Hippocampal formation (tissue), 2 donors: Measurements from ENCODE around the gene STMN3.
"Not testable (repeated sequence)": the region's sequence is repeated elsewhere in the genome, so short reads cannot be mapped to it uniquely, and the experiment has no call there.

Source experiments
- DNase-seq, 2 donors: peaks; one replicate each; lab custom pipeline; 2025; lab: John Stamatoyannopoulos, UW

STMN3 gene

DNA sequence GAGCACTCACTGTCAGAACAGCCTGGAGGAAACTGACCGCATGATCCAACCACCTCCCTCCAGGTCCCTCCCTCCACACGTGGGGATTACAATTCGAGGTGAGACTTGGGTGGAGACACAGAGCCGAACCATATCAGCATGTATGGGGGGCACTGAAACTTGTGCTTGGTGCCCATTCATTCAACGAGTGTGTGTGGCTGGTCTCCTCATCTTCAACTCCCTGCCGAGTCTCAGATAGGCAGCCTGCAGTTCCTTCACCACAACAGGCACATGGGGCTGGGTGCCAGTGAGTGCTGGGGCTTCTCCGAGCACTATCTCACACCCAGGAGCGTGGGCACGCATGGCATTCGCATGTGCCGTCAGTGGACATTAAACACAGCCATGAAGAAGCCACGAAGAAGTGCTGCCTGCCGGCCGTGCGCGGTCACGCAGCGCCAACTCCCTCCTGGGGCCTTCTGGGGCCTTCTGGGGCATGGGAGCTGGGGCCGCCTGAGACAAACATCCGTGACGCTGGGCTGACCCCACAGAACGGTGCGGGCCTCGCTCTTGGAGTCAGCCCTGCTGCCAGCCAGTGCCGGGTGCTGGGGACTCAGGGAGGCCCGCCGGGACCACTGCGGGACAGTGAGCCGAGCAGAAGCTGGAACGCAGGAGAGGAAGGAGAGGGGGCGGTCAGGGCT, 4.2 kb upstream of the STMN3 start:
- DNase-seq = no peak

DNA sequence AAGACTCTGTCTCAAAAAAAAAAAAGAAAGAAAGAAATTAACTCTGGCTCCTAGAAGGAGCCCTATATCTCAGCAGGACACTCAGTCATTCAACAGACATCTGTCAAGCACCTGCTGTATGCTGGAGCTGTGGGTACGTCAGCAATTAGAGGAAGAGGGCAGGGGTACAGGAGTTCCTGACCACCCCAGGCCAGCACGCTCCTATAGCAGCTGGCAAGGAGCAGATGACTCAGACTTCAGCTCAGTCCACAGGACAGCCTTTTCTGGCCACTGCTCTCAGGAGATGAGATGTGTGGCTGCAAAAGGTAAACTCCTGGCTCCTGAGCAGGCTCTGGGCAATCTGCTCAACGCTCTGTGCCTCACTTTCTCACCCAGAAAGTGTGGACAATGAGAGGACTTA, 3.2 kb upstream of the STMN3 start:
- DNase-seq = no peak

DNA sequence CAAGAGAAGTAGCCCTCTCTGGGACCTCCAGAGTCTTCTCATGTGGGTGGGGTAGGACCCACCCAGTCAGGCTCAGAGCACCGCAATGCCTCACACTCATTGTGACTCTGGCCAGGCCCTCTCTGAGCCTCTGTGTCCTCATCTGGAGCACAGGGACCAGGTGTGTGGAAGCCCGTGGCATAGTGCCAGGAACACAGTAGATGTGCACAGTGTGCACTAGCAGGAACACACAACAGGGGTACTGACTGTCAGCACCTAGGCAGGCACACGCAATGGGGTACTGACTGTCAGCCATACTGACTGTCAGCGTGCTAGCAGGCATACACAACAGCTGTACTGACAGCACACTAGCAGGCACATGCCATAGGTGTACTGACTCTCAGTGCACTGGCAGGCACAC, 2.0 kb upstream of the STMN3 start:
- no peak for DNase-seq

DNA sequence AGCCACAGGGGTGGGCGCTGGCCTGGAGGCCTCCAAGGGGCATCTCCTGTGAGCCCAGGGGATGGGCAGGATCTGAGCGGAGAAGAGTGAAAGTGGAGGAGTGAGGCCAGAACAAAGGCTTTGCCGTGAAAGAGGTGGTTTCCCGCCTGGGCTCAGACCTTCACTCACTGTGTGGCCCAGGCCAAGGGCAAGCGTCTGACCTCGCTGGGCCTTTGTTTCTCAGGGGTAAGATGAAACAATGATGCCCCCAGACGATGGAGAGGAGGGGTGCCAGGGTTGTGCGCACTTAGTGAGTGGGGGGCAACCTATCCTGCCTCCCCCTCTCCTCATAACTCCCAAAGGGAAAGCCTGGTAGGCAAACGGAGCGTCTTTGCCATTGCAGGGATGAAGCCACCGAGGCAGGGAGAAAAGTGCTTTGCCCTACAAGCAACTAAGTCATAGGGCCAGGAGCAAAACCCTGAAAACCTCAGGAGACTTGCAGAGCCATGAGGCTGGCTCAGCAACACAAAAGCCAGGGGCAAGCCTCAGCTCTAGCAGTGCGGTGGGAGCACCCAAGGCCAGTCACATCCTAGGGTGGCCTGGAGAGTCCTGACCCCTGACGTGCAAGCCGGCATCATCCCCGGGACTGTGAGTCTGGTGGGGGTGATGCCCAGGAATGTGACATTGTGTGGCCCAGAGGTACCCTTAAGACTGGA, 897 bp upstream of the STMN3 start:
- DNase-seq = no peak

DNA sequence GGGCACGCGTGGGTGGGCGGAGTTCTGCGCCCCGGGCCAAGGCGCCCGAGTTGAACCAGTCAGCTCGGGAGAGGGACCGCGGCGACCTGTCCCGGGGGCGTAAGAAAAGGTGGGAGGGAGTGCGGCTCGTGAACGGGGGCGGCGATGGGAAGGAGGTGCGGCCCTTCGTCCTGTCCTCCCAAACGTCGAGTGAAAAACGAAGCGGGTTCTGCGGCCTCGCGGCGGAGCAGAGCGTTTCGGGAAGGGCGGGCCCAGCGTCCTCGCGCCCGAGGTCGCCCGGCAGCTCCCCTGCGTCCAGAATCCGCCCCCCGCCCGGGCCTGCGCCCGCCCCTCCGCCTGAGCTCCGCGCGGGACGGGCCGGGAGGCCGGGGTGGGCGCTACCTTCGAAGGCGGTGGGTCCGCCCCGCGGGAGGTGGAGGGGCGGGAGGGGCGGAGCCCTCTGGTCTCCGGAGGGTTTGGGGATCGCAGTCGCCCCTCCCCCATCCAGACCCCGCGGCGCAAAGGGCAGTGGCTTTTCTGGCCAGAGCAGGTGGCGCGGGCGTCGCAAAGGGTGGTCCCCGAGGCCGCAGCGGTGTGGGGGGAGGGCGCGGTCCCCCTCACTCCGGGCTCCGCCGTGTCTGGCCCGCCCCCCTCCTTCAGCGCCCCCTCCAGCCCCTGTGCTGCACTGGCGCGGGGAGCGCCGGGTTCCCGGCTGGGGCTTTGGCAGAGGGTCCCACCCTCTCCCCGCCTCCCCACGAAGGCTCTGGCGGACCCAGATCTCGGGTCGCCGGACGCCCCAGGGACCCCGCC, 838 bp downstream of the STMN3 start:
- DNase-seq = no peak

DNA sequence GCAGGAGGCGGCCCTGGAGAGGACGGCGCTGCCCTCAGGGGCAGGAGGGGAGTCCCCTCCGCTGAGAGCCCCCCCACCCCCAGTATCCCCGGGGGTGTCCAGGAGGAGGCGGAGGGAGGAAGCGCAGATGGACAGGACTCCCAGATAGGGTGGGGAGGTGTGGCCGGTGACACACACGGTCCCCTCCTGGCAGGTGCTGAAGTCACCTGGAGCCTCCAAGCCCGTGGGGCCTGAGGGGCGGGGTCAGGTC, 1.4 kb downstream of the STMN3 start:
- DNase-seq = no peak

DNA sequence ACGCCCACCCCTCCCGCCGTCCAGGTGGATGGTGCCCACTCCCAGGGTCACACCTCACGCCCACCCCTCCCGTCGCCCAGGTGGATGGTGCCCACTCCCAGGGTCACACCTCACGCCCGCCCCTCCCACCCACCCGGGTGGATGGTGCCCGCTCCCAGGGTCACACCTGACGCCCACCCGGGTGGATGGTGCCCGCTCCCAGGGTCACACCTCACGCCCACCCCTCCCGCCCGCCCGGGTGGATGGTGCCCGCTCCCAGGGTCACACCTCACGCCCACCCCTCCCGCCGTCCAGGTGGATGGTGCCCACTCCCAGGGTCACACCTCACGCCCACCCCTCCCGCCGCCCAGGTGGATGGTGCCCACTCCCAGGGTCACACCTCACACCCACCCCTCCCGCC, 2.7 kb downstream of the STMN3 start:
- DNase-seq = not testable (repeated sequence)

DNA sequence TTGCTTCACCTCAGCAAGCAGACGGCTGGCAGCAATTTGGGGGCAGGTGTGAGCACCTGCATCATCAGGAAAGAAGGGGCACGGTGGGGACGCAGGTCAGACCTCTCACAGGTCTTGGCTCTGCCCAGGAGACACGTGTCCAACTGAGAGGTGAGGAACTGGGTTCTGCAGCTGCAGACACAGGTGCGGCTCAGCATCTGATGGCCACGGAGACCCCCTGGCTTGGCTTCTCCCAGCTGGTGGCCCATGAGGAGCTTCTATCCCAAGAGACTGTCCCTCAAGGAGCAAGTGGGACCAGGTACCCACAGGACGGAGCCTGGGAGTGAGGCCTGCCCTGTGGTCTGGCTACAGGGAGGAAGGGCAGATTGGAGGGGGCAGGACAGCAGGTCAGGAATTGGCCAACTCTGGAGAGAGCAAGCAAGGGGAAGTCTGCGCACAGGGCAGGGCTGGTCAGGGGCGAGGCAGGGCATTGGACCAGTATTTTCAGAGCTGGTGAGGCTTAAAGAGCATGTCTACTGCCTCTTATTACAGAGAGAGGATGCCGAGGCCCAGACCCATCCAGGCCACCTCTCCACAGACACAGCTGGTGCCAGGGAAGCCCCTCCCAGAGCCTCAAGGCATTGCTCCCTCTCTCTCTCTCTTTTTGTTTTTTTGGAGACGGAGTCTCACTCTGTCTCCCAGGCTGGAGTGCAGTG, 4.2 kb downstream of the STMN3 start:
- DNase-seq = no peak

DNA sequence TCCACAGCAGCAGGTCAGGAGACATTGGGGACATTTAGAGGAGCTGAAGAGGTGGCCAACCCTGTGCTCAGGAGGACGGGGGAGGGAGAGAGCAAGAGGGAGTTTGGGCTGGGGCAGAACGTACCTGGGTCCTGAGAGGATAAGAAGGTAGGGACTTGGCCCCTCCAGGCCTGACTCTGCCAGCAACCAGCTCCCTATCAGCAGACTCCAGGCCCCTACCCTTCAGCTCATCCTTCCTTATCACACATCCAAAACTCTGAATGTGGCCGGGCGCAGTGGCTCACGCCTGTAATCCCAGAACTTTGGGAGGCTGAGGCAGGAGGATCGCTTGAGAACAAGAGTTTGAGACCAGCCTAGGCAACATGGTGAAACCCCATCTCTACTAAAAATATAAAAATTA, 5.0 kb downstream of the STMN3 start:
- DNase-seq = no peak

DNA sequence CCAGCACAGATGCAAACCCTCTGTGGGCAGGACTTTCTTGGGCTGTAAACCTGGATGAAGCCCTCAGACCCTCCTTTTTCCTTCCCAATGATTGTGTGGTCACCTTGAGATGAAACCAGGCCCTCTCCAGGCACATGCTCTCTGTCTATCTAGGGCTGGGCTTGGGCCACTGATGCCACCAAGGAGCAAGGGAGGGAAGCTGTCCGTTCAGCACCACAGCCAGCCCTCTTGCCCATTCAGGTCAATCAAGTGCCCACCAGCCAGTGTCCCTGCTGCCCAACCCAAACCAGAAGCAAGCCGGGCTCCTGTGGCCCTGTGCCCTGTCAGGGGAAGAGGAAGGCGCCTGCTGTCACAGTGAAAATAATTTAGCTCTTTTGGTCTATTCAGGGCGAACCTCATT, 8.0 kb downstream of the STMN3 start:
- DNase-seq = no peak

DNA sequence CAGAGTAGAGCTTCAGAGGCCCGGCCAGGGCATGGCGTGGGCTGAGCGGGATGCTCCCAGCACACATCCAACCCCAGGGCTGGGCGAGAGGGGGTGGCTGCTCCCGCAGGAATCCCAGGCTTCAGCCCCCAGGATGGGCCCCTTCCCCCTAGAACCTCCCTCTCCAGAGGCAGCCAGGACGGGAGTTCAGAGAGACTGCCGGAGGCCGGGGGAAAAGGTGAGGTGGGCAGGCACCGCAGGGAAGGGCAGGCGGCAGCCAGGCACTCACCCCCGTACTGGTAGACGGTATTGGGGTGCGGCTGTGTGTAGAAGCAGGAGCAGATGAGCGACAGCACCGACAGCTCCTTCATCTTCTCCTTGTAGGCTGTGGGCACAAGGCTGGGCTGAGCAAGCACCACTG, 9.3 kb downstream of the STMN3 start:
- DNase-seq = no peak

DNA sequence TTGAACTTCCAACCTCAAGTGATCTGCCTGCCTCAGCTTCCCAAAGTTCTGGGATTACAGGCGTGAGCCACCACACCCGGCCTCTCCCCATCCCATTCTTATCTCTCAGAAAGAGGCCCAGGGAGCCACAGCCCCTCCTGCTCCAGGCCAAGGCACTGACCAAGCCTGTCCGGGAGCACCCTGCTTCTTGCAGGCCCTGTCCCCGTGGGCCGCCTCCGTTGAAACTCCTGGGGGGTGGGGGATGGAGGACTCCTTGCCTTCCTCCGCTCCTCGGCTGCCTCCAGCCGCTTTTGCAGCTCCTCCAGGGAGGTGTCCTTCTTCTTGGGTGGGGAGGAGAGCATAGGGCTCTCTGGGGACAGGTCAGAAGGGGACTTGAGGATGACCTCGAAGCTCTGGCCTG, 9.7 kb downstream of the STMN3 start:
- no peak for DNase-seq

DNA sequence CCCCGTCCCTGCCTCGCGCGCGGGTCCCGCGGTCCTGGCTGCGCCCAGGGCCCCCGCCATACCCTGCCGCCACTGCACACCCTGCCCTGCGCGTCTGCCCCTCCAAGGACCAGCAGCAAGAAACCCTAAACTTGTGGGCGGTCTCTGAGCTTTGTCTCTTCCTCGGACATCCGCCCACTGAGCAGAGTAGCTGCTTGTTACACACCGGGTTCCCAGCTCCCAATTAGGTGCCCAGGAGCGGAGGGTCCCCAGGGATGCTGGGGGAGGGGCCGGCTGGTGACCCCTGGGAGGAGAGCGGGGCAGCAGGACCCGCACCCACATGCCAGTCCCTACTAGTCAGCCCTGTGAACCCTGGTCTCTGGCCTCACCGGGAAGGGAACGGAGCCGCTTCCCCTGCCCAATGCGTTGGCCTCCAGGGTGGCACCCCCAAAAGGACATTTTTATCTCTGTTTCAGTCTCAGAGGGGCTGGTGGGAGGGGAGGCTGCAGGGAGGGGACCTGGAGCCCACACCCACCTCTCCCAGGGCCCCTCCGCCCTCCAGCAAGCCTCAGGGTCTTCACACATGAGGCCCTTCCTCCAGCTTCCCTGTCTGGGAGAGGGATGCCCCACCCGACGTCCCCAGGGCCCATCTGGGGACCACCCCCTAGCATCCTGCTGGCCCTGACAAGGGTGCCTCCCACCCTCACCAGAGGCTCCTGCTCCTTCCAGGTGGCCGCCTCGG, 10.5 kb downstream of the STMN3 start:
- no peak for DNase-seq

DNA sequence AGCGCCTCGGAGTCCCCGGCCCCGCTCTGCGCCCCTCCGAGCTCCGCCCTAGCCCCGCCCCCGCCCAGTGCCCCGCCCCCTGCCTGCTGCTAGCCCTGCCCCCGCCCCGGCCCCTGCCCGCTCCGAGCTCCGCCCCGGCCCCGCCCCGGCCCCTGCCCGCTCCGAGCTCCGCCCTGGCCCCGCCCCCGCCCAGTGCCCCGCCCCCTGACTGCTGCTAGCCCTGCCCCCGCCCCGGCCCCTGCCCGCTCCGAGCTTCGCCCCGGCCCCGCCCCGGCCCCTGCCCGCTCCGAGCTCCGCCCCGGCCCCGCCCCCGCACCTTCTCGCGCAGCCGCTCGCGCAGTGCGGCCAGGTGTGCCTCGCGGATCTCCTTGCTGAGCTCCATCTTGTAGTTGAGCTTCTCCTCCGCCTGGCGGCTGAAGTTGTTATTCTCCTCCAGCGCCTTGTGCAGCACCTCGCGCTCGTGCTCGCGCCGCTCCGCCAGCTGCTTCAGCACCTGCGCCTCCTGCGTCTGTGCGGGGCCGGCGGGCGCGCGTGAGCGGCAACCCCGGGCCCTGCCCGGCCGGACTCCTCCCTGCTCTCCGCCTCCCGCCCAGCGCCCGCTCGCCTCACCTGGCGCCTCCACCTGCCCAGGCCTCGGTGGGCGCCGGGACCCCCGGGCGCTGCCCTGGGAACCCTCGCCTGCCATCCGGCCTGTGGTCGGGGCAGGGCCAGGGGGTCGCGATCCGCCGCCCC, 11.3 kb downstream of the STMN3 start:
- DNase-seq = peak; percentile 61 to 93

DNA sequence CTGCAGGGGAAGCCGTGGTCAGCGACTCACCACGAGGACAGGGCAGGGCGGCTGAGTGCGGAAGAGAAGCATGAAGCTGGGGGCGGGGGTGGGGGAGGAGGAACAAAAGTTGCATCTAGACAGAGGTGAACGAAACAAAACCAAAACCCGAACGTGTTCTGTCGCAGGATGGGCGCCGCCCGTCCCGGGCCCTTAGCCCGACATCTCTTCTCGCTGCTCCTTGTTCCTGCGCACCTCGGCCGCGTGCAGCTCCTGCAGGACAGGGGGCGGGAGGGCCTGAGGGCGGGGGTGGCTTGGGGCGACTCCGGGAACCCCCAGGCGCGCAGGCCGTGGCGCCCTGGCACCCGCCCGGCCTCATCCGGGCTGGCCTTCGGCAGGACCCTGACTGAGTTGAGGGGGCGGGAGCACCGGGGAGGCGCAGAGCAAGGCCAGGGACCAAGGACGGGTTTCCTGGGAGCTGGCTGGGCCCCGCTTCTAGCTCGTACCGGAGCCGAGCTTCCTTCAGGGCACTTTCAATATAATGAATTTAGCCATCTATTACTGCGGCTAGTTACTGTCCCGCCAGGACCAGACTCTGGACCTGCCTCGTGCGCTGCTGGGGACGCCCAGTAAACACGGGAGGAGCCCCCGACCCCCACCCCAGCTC, 12.0 kb downstream of the STMN3 start:
- DNase-seq = no peak

DNA sequence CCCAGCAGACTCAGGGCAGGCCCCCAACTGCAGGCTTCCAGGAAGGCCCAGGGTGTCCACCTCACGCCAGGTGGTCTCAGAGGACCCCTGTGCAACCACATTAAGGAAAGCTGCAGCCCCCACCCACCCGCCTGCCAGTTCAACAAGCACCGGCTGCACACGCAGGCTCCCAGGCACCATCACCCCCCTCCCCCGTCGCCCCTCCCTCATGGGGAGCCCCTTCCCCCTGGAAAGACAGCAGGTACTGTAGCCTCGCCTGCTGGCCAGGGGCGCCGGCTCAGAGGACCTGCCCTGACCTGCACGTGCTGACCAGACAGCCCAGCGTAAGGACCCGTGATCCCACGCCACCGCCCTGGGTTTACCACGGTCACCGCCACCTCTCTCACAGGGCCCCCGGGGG, 12.5 kb downstream of the STMN3 start:
- not testable (repeated sequence) for DNase-seq

DNA sequence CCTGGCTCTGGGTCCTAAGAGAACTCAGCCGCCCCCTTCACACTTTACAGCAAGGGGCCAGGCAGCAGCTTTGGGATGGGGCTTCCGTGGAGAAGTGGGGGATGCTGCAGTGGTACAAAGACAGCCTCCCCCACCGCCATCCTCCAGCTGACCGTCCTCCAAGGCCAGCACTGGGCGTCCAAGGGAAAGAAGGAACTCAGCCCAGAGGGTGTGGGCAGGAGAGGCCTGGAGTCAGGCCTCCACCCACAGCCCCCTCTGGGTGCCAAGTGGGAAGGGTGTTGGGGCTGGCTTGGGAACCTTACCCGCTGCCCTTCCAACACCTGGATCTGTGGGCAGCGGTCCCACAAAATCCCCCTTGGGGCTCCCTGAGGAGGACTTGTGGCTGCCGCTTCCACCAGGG, 13.1 kb downstream of the STMN3 start:
- no peak for DNase-seq

DNA sequence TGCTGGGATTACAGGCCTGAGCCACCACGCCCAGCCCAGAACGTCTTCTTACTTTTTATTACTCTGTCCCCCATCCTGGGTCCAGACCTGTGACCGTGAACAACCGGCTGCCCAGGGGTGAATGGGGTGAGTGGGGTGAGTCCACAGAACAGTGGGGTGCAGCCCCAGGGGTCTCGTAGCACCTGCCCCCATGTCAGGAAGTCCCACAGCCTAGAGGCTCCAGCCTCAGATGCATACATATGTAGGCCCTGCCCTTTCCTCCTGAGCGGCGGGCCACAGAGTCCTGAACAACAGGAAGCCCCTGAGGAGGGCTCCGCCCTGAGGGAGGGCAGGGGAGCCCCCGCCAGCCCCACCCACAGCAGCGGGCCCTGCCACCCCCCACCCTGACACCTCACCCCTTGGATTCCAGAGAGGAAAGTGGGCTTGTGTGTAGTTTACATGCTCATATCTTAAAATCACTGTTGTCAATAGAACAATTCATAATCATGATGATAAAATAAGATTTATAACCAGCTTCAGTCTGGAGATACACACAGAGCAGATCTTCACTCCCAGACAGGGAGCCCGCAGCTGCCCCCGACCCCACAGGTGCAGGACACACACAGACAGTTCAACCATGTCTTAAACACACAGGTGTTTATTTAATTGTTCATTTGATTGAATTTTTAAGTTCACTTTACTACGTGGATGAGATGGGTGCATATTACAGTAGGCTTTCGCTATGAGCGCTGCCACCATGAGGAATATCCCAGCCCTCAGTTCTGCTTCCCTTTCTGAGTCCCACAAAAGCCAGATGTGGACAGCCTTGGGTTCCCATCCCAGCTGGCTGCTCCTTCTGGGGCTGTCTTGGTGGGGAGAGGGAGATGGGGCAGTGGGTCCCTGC, 13.9 kb downstream of the STMN3 start:
- DNase-seq = no peak

DNA sequence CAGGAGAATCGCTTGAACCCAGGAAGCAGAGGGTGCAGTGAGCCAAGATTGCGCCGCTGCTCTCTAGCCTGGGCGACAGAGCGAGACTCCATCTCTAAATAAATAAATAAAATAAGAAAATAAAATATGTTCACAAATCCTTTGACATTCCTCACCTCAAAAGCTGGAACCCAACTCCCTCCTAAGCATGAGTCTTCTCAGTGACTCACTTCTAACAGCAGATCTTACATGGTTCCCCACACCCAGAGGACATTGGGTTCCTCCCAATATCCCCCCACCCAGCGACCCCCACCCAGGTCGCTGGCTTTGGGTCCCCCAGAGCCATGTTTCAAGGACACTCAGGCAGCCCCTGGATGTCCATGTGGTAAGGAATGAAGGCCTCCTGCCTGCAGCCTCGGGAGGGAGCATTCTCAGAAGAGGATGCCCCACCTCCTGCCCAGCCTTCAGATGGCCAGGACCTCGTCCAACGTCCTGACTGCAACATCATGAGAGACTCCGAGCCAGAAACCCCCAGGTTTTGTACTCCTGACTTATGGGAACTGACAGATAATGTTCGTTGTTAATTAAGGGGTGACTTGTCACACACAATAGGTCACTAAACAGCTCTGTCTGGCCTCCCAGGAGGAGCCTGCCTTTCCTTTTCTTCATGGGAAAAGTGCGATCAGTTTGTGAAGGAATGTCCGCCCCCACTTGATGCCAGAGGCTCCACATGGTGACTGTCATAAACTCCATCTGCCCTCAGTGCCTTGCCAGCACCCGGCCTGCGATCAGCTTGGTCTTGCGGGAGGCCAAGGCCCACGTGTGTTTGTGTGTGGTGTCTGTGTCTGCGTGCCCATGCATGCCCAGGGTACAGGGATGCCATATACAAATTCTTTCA, 16.2 kb downstream of the STMN3 start:
- no peak for DNase-seq
